ENCODE results near the gene KRTAP10-4. TPM values are rescaled to one million over a fixed set of nuclear protein-coding genes. Genes with fewer than 3 reads are reported as not detected.

Gene KRTAP10-4
- total RNA-seq, 4 donors from 2014 or later, result not detected

DNA sequence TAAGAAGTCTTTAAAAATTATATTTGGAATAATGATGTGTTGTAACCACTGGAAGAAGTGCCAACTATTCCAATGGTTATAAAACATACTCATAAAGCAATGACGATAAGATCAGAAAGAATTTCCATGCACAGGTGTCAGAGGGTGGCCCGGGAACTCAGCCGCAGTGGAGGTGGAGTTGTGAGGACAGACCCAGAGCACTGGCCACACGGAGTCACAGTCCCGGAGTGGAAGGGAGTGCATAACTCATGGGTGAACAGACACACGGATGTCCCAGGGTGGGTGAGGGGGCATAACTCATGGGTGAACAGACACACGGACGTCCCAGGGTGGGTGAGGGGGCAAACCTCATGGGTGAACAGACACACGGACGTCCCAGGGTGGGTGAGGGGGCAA is 2.5 kb downstream of the KRTAP10-4 start:
- intact Hi-C loops (cut with DNase I; ENCODE audit: low total_unique reads) (no loop called here), in situ Hi-C loops (cut with MboI; ENCODE audit: low pct_ligation_motif_present in 1 of 4, low pct_unique_long_range_greater_than_20kb in 1 of 4, low sequenced_read_pairs in 3 of 4) (loop anchor here in 2 of 4 donors (25.0 kb wide), 1 partner anchor 111 kb away; the partner anchor contains the start of genes KRTAP10-12 (in 2 of the 2) and KRTAP12-1 (in 2 of the 2))
- H3K27ac ChIP-seq, result no peak overlapping the region
- 65 to 79% methylated on average over 5 to 8 of the region's 10 CpGs for WGBS, 2 donors (ENCODE audit: low coverage in 1 of 2)
- peaks cover 4% of the 10 kb centered on the region for H3K27me3 ChIP-seq
- DNase-seq, result no peak
- H3K4me3 ChIP-seq, result no peak overlapping the region
- H3K4me1 ChIP-seq, result peaks cover 0 to 11% (median 8%) of the 10 kb centered on the region in 4 donors
- peaks cover 3 to 4% of the 10 kb centered on the region in 2 donors for H3K9me3 ChIP-seq
- TF ChIP-seq EP300 (IDR thresholded peaks at IDR 0.05; ENCODE audit: low read depth) (no peak), POLR2AphosphoS5 (IDR thresholded peaks at IDR 0.05) (no peak), POLR2A (IDR thresholded peaks at IDR 0.05) (no peak)
- TF ChIP-seq, protein P1, sequence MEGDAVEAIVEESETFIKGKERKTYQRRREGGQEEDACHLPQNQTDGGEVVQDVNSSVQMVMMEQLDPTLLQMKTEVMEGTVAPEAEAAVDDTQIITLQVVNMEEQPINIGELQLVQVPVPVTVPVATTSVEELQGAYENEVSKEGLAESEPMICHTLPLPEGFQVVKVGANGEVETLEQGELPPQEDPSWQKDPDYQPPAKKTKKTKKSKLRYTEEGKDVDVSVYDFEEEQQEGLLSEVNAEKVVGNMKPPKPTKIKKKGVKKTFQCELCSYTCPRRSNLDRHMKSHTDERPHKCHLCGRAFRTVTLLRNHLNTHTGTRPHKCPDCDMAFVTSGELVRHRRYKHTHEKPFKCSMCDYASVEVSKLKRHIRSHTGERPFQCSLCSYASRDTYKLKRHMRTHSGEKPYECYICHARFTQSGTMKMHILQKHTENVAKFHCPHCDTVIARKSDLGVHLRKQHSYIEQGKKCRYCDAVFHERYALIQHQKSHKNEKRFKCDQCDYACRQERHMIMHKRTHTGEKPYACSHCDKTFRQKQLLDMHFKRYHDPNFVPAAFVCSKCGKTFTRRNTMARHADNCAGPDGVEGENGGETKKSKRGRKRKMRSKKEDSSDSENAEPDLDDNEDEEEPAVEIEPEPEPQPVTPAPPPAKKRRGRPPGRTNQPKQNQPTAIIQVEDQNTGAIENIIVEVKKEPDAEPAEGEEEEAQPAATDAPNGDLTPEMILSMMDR (IDR thresholded peaks at IDR 0.05), result no peak
- no peaks in the 10 kb centered on the region for H3K36me3 ChIP-seq

DNA sequence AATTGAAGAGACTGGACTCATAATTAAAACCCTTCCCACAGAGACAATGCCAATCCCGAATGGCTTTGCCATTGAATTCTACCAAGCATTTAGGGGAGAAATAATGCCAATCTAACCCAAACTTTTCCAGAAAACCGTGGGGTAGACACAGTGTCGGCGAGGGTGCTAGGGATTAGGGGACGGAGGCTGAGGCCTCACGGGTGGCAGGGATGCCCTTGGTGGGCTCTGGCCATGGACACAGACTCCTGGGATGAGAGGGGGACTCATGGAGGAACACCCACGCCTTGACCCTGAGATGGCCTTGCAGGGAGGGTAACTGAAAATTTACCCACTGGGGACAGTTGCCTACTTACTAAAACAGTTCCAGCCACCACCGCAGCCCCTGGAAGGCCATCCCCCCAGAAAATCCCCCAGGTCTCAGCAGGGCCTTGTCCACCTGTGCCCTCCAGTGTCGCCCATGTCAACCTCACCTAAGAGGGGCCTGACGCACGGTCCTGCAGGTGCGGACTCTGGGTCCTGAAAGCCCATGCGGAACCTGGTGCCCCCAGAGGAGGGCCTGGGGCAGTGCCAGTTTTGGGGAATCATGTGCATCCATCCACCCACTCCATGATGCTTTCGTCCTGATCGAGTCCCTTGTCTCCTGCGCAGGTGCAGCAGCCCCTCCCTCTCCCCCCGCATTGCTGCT is 5.0 kb downstream of the KRTAP10-4 start:
- H3K36me3 ChIP-seq, result no peaks in the 10 kb centered on the region
- in situ Hi-C loops (cut with MboI; ENCODE audit: low pct_ligation_motif_present in 1 of 4, low pct_unique_long_range_greater_than_20kb in 1 of 4, low sequenced_read_pairs in 3 of 4) (loop anchor here in 2 of 4 donors (25.0 kb wide), 1 partner anchor 109 kb away; the partner anchor contains the start of genes KRTAP10-12 (in 2 of the 2) and KRTAP12-1 (in 2 of the 2)), intact Hi-C loops (cut with DNase I; ENCODE audit: low total_unique reads) (no loop called here)
- H3K4me1 ChIP-seq, result peaks cover 0 to 11% (median 8%) of the 10 kb centered on the region in 4 donors
- no peak for DNase-seq
- WGBS, 2 donors (ENCODE audit: low coverage in 1 of 2), result 80 to 93% methylated on average over 1 to 17 of the region's 17 CpGs
- peaks cover 9 to 12% of the 10 kb centered on the region in 2 donors for H3K9me3 ChIP-seq
- H3K27ac ChIP-seq, result no peak overlapping the region
- no peak overlapping the region for H3K4me3 ChIP-seq
- TF ChIP-seq, protein P1 (IDR thresholded peaks at IDR 0.05), result no peak
- TF ChIP-seq EP300 (IDR thresholded peaks at IDR 0.05; ENCODE audit: low read depth) (no peak), POLR2A (IDR thresholded peaks at IDR 0.05) (no peak), POLR2AphosphoS5 (IDR thresholded peaks at IDR 0.05) (no peak)
- H3K27me3 ChIP-seq, result peaks cover 4% of the 10 kb centered on the region

DNA sequence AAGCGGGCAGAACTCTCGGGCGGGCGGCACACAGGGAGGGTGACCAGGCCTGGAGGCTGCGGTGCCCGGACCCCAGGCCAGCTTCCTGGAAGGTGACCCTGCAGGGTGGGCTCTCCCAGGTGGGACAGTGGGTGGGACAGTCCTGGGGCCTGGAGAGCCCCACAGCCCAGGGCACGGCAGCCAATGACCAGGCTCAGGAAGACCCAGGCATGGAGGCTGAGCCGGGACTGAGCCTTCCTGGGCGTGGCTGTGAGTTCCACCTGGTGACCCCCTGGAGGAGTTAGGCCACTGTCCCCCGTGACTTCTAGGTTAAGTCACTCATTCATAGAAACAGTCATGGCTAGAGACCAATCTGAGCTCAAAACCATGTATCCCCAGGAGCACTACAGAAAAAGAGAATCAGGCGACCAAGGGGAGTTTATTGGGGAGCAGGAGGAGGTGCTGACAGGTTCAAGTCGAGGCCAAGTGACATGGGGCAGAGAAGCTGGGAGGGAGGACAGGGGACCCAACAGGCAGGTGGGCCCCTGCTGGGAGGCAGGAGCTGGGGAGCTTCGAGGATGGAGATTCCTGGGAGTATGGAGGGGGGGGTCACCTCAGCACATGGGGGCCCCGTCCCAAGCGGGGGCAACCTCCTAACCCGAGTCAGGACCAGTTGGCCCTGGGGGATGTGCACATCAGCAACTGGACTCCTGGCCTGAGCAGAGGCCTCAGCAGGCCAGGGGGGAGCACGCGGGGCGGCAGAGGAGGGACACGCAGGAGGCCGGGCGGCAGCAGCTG is 5.7 kb downstream of the KRTAP10-4 start:
- intact Hi-C loops (cut with DNase I; ENCODE audit: low total_unique reads) (no loop called here), in situ Hi-C loops (cut with MboI; ENCODE audit: low pct_ligation_motif_present in 1 of 4, low pct_unique_long_range_greater_than_20kb in 1 of 4, low sequenced_read_pairs in 3 of 4) (loop anchor here in 2 of 4 donors (25.0 kb wide), 1 partner anchor 108 kb away; the partner anchor contains the start of genes KRTAP10-12 (in 2 of the 2) and KRTAP12-1 (in 2 of the 2))
- H3K4me1 ChIP-seq, result peaks cover 0 to 9% (median 6%) of the 10 kb centered on the region in 4 donors
- peaks cover 4% of the 10 kb centered on the region for H3K27me3 ChIP-seq
- 76% methylated on average over 18 of the region's 22 CpGs; no CpG with 5 or more reads in 1 of the 2 donors for WGBS, 2 donors (ENCODE audit: low coverage in 1 of 2)
- DNase-seq, result no peak
- no peak overlapping the region for H3K27ac ChIP-seq
- TF ChIP-seq POLR2A (IDR thresholded peaks at IDR 0.05) (no peak), POLR2AphosphoS5 (IDR thresholded peaks at IDR 0.05) (no peak), EP300 (IDR thresholded peaks at IDR 0.05; ENCODE audit: low read depth) (no peak)
- TF ChIP-seq, protein P1 (IDR thresholded peaks at IDR 0.05), result no peak
- no peaks in the 10 kb centered on the region for H3K36me3 ChIP-seq
- no peak overlapping the region for H3K4me3 ChIP-seq
- peaks cover 9 to 12% of the 10 kb centered on the region in 2 donors for H3K9me3 ChIP-seq

DNA sequence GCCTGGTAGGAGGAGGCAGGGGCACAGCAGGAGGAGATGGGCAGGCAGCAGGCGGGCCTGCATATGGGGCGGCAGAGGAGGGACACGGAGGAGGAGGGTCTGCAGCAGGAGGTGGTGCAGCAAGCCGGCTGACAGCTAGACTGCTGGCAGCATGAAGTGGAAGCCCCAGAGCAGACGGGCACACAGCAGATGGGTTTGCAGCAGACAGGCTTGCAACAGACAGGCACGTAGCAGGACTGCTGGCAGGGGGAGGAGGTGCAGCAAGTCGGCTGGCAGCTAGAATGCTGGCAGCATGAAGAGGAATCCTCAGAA is 6.3 kb downstream of the KRTAP10-4 start:
- intact Hi-C loops (cut with DNase I; ENCODE audit: low total_unique reads), result no loop called here
- WGBS, 2 donors (ENCODE audit: low coverage in 1 of 2), result 62 to 100% methylated on average over 3 to 7 of the region's 7 CpGs
- in situ Hi-C loops (cut with MboI; ENCODE audit: low pct_ligation_motif_present in 1 of 4, low pct_unique_long_range_greater_than_20kb in 1 of 4, low sequenced_read_pairs in 3 of 4), result loop anchor here in 2 of 4 donors (25.0 kb wide), 1 partner anchor 108 kb away; the partner anchor contains the start of genes KRTAP10-12 (in 2 of the 2) and KRTAP12-1 (in 2 of the 2)
- Histone ChIP-seq H3K4me1 (peaks cover 0 to 4% (median under 1%) of the 10 kb centered on the region in 4 donors), H3K4me3 (no peak overlapping the region), H3K27me3 (peaks cover 1% of the 10 kb centered on the region), H3K9me3 (peaks cover 9 to 12% of the 10 kb centered on the region in 2 donors), H3K27ac (no peak overlapping the region), H3K36me3 (no peaks in the 10 kb centered on the region)
- TF ChIP-seq EP300 (IDR thresholded peaks at IDR 0.05; ENCODE audit: low read depth) (no peak), POLR2A (IDR thresholded peaks at IDR 0.05) (no peak), POLR2AphosphoS5 (IDR thresholded peaks at IDR 0.05) (no peak)
- TF ChIP-seq, protein P1 (IDR thresholded peaks at IDR 0.05), result no peak
- DNase-seq, result no peak

Measured in transverse colon (tissue), 4 donors.